OCI-LY7 (cell line): Measurements from ENCODE around the gene ZNF91. TPM values are rescaled to one million over a fixed set of nuclear protein-coding genes. Genes with fewer than 3 reads are reported as not detected.
"Not testable (repeated sequence)": the region's sequence is repeated elsewhere in the genome, so short reads cannot be mapped to it uniquely, and the experiment has no call there.

Source experiments
- BruUV-seq: library from RNA; stranded (reverse); fragments of 400-500 nt; replicated peaks from 2 replicates; lab custom pipeline; 2021; lab: Mats Ljungman, UMichigan
- CTCF ChIA-PET: fragments of 300-600 bp; sonication (Branson Sonifier 250); formaldehyde crosslinking; loops from one replicate; lab custom pipeline; 2022; ENCODE audit warnings: antibody characterized with exemption; ENCODE audit not compliant: unreplicated experiment; lab: Charles Lee
- POLR2A ChIA-PET: fragments of 300-600 bp; sonication (Branson Sonifier 250); formaldehyde crosslinking; loops from one replicate; lab custom pipeline; 2022; ENCODE audit warnings: antibody characterized with exemption; lab: Charles Lee
- DNase-seq: peaks from one replicate; pipeline ENCODE4 v3.0.0-alpha.2; 2015; ENCODE audit warnings: low spot score
- H2AFZ ChIP-seq: fragments of 200-600 bp; sonication (generic), shearing (Covaris generic); 2 replicates; pipeline ENCODE4 v1.6.1; 2014; ENCODE audit warnings: mild to moderate bottlenecking, antibody characterized with exemption, low read length, moderate library complexity
- H3K27ac ChIP-seq: fragments of 200-600 bp; sonication (generic); 2 replicates; pipeline ENCODE4 v1.5.1; 2014; ENCODE audit warnings: mixed run types, low read depth, mild to moderate bottlenecking, moderate library complexity, low read length, inconsistent platforms; ENCODE audit not compliant: poor library complexity, severe bottlenecking
- H3K36me3 ChIP-seq: fragments of 200-600 bp; sonication (generic); 2 replicates; pipeline ENCODE4 v1.6.1; 2014; ENCODE audit warnings: mild to moderate bottlenecking, antibody characterized with exemption, low read length, moderate library complexity, mixed read lengths; ENCODE audit not compliant: insufficient read depth
- H3K4me1 ChIP-seq: fragments of 200-600 bp; sonication (generic); 2 replicates; pipeline ENCODE4 v1.5.1; 2014; ENCODE audit warnings: mild to moderate bottlenecking, low read length; ENCODE audit not compliant: insufficient read depth, poor library complexity, severe bottlenecking
- H3K4me2 ChIP-seq: fragments of 200-600 bp; sonication (generic); 2 replicates; pipeline ENCODE4 v1.6.1; 2014; ENCODE audit warnings: mild to moderate bottlenecking, low read length
- H3K4me3 ChIP-seq: fragments of 200-600 bp; sonication (generic); 2 replicates; pipeline ENCODE4 v1.5.1; 2014; ENCODE audit warnings: mild to moderate bottlenecking, low read depth, low read length; ENCODE audit not compliant: poor library complexity, severe bottlenecking
- H3K79me2 ChIP-seq: fragments of 200-600 bp; sonication (generic); 2 replicates; pipeline ENCODE4 v1.6.1; 2016; ENCODE audit warnings: low read depth, mild to moderate bottlenecking, low read length, moderate library complexity, mixed read lengths; ENCODE audit not compliant: insufficient read depth
- H3K9me2 ChIP-seq: fragments of 200-600 bp; sonication (generic); 2 replicates; pipeline ENCODE4 v1.6.1; 2016; ENCODE audit warnings: mild to moderate bottlenecking, low read length, mixed read lengths; ENCODE audit not compliant: insufficient read depth
- H3K9me3 ChIP-seq: fragments of 200-600 bp; sonication (generic); 2 replicates; pipeline ENCODE4 v1.6.1; 2014; ENCODE audit warnings: mild to moderate bottlenecking, mixed run types, low read length, mixed read lengths
- H4K20me1 ChIP-seq: fragments of 200-600 bp; sonication (generic); 2 replicates; pipeline ENCODE4 v1.6.1; 2014; ENCODE audit warnings: mild to moderate bottlenecking, antibody characterized with exemption, low read length, moderate library complexity, mixed read lengths; ENCODE audit not compliant: insufficient read depth
- EZH2phosphoT487 ChIP-seq: fragments of 200-600 bp; sonication (generic); IDR thresholded peaks from 2 replicates; pipeline ENCODE4 v1.6.1; 2018; ENCODE audit warnings: low read depth, borderline replicate concordance, mild to moderate bottlenecking, mixed run types, antibody characterized with exemption, low read length, moderate library complexity, mixed read lengths
- intact Hi-C: fragments of 100-400 bp; cut with micrococcal nuclease; formaldehyde crosslinking; loops from one replicate; pipeline ENCODE4 v1.10.0; 2022; ENCODE audit not compliant: unreplicated experiment
- total RNA-seq, 2 experiments: library from RNA; depleted of rRNA in 1 of 2; stranded (reverse); fragments of >200 nt in 1 of 2; shearing (Covaris generic) in 1 of 2; gene quantifications; 2 replicates each; pipeline ENCODE4 v1.2.3, GENCODE V29; 2014 to 2022
- TF ChIP-seq, protein P1 (sequence below): fragments of 200-600 bp; sonication (generic); conservative IDR thresholded peaks from 2 replicates; pipeline ENCODE4 v1.5.1; 2014; ENCODE audit warnings: mild to moderate bottlenecking, antibody characterized with exemption, low read length, moderate library complexity, mixed read lengths

The ZNF91 gene
- total RNA-seq, 2 experiments from 2014 or later, result 39.3 to 64.3 TPM

DNA sequence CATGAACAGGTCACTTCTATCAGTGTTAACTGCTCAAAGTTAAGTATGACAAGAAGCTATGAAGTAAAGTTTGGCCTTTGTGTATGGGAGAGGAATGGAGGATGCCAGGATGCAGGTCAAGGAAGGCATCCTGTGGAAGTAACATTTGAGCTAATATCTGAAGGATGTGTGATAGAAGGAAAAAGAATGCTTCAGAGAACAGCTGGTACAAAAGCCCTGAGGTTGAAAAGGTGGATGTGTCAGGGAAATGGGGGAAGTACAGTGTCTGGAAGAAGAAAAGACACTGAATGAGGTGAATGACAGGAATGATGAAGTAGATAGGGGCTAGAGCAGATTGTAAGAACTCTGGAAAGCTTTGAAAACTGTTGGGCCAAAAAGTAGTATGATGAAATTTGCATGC is 67.1 kb downstream of the ZNF91 start:
- TF ChIP-seq, protein P1, sequence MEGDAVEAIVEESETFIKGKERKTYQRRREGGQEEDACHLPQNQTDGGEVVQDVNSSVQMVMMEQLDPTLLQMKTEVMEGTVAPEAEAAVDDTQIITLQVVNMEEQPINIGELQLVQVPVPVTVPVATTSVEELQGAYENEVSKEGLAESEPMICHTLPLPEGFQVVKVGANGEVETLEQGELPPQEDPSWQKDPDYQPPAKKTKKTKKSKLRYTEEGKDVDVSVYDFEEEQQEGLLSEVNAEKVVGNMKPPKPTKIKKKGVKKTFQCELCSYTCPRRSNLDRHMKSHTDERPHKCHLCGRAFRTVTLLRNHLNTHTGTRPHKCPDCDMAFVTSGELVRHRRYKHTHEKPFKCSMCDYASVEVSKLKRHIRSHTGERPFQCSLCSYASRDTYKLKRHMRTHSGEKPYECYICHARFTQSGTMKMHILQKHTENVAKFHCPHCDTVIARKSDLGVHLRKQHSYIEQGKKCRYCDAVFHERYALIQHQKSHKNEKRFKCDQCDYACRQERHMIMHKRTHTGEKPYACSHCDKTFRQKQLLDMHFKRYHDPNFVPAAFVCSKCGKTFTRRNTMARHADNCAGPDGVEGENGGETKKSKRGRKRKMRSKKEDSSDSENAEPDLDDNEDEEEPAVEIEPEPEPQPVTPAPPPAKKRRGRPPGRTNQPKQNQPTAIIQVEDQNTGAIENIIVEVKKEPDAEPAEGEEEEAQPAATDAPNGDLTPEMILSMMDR, result no peak
- no peak for TF ChIP-seq EZH2phosphoT487
- Histone ChIP-seq H4K20me1 (no peaks in the 10 kb centered on the region), H3K79me2 (no peaks in the 10 kb centered on the region), H3K27ac (no peak overlapping the region), H3K4me2 (no peak overlapping the region), H3K9me2 (no peaks in the 10 kb centered on the region), H3K9me3 (peaks cover 3% of the 10 kb centered on the region; the same call in 1 of the 2 replicates), H2AFZ (no peak overlapping the region), H3K4me1 (no peaks in the 10 kb centered on the region), H3K4me3 (no peak overlapping the region), H3K36me3 (no peaks in the 10 kb centered on the region)
- intact Hi-C loops, result no loop called here
- POLR2A ChIA-PET, result interaction anchor here (0.6 to 1.1 kb wide), 2 partner anchors 112 to 118 kb away, joined by 4 read pairs; no protein-coding TSS in a partner anchor
- DNase-seq, result no peak
- CTCF ChIA-PET, result no interaction called here
- BruUV-seq, result no TSS peak

DNA sequence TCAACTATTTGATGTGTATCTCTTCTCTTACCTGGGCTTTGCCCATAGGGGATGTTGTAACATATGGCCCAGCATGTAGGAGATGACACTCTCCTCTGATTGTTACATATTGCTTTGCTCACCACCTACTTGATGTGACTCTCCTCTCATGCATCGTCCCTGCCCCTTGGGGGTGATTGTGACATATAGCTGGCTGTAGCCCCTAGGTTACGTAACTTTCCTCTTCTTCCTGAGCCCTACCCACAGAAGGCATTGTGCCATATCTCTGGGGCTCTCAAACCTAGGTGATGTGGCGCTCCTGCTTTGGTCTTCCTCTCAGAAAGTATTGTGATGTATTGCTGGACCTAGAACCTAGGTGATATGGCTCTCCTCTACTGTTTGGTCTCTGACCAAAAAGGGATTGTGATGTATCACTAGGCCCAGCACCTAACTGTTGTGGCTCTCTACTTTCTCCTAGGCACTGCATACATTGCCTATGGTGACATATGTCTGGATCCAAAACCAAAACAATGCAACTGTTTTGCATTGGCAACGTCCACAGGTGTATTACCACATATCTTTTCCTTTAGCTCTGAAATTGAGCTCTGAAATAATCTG is 73.2 kb downstream of the ZNF91 start:
- DNase-seq, result no peak
- Histone ChIP-seq H3K79me2 (no peaks in the 10 kb centered on the region), H3K36me3 (no peaks in the 10 kb centered on the region), H3K4me2 (no peak overlapping the region), H3K4me3 (no peak overlapping the region), H3K4me1 (no peaks in the 10 kb centered on the region), H3K9me3 (no peaks in the 10 kb centered on the region), H3K27ac (no peak overlapping the region), H4K20me1 (no peaks in the 10 kb centered on the region), H2AFZ (no peak overlapping the region), H3K9me2 (no peaks in the 10 kb centered on the region)
- intact Hi-C loops, result no loop called here
- BruUV-seq, result no TSS peak
- TF ChIP-seq EZH2phosphoT487, result no peak
- TF ChIP-seq, protein P1, result no peak
- ChIA-PET CTCF (no interaction called here), POLR2A (no interaction called here)

DNA sequence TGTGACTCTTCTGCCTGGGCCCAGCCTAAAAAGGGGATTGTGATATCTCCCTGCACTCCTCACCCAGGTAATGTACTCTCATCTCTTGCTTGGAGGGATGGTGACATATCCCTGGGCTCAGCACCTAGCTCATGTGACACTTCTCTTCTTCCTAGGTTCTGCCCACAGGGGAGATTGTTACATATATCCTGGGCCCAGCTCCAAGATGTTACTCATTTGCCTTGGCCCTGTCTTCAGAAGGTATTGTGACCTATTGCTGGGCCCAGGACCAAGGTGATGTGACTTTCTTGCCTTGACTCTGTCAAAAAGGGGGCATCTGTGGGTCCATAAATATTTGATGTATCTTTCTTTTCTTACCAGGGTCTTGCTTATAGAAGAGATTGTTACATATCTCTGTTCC is 73.9 kb downstream of the ZNF91 start:
- H3K79me2 ChIP-seq, H3K4me1 ChIP-seq, H3K4me2 ChIP-seq, intact Hi-C loops, H3K27ac ChIP-seq, H3K9me3 ChIP-seq, H3K9me2 ChIP-seq, POLR2A ChIA-PET, H2AFZ ChIP-seq, H3K36me3 ChIP-seq, DNase-seq, BruUV-seq, CTCF ChIA-PET, H3K4me3 ChIP-seq, H4K20me1 ChIP-seq: not testable (repeated sequence)

DNA sequence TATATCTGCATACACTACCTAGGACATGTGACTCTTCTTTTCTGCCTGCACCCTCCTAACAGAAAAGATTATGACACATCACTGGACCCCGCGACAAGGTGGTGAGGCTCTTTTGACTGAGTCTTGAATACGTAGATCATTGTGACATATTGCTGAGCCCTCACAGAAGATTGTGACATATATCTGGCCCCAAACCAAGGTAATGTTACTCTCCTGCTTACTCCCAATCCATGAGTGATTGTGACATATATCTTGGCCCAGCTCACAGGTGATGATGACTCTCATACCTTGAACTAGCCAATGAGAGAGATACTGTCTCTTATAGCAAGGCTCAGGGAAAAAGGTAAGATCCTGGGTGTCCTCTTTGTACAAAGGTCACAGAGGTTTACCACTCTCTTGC is 75.7 kb downstream of the ZNF91 start:
- H3K36me3 ChIP-seq, H3K4me1 ChIP-seq, H3K27ac ChIP-seq, H3K4me2 ChIP-seq, H3K79me2 ChIP-seq, BruUV-seq, POLR2A ChIA-PET, intact Hi-C loops, DNase-seq, H3K4me3 ChIP-seq, H3K9me3 ChIP-seq, H4K20me1 ChIP-seq, H3K9me2 ChIP-seq, H2AFZ ChIP-seq, CTCF ChIA-PET: not testable (repeated sequence)

DNA sequence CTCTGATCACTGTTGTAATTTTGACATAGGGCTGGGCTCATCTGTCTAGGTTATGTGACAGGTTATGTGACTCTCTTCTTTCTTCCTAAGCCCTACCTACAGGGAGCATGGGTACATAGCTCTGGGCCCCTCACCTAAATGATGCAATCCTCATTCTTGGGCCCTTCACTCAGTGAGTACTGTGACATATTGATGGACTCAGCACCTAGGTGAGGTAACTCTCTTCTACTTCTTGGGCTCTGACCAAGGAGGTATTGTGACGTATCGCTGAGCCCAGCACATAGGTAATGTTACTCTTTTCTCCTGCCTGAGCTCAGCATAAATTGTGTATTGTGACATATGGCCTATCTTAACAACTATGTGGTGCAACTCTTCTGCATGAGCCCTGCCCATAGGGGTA is 76.3 kb downstream of the ZNF91 start:
- intact Hi-C loops, H4K20me1 ChIP-seq, H3K4me3 ChIP-seq, H3K4me2 ChIP-seq, H3K4me1 ChIP-seq, BruUV-seq, DNase-seq, H2AFZ ChIP-seq, H3K27ac ChIP-seq, H3K79me2 ChIP-seq, CTCF ChIA-PET, H3K9me3 ChIP-seq, H3K36me3 ChIP-seq, POLR2A ChIA-PET, H3K9me2 ChIP-seq: not testable (repeated sequence)
